ENCODE data around the gene LRRC8B.
"Not testable (repeated sequence)": the region's sequence is repeated elsewhere in the genome, so short reads cannot be mapped to it uniquely, and the experiment has no call there.

The LRRC8B gene

DNA sequence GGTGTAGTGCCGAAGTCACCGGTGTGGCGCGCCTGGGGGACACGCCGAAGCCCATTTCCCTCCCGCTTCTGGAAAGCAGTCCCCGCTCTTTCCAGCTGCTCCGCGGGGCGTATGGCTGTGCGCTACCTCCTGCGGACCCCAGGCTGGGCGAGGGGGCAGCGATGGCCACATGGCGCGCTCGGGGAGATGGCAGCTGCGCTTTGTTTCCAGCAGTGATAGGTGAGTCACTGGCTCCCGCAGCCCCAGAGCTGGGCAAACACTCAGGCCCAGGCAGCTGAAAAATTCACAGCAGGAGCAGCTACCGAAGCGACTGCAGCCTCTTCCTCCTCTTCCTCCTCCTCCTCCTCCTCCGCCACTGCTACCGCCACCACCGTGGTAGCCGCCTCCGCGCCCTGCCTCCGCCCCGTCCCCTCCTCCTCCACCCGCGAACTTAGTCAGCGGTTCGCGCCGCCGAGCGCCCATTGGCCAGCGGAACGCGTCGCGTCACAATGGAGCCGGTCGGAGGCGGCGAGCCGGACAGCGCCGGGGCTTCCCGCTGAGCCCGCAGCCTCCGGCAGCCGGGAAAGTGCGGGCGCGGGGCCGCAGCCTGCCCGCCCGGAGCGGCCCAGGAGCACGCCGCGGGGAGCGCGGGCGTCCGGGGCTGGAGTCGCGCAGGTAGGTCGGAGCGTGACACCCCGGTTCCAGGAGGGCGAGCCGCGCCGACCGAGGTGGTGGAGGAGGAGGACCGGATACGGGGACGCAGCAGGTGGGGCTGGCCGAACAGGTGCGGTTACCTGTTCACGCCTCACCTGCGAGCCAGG lies at the start of gene LRRC8B:
Gene LRRC8B, plus strand, starts transcription at position 461 of the 800 bp plus-strand sequence. CDS start 57,822 bp downstream, outside the sequence.
- DNase-seq (ENCODE audit: low read depth in 2 of 2), result peak; percentile 80 to 87

DNA sequence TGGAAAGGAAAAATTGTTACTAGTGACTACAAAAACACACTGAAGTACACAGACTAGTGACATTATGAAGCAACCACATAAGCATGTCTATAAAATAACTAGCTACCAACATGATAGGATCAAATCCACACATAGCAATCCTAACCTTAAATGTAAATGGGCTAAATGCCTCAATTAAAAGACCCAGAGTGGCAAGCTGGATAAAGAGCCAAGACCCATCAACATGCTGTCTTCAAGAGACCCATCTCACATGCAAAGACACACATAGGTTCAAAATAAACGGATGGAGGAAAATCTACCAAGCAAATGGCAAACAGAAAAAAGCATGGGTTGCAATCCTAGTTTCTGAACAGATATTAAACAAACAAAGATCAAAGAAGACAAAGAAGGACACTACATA lies 49.4 kb upstream of the LRRC8B start:
- DNase-seq (ENCODE audit: low read depth in 2 of 2), result no peak

GRCh38 chr1:89476072-89476471 lies 48.6 kb upstream of the LRRC8B start:
- DNase-seq (ENCODE audit: low read depth in 2 of 2), result no peak

GRCh38 chr1:89483010-89483756 lies 41.4 kb upstream of the LRRC8B start:
- peak; percentile 53 to 80 for DNase-seq (ENCODE audit: low read depth in 2 of 2)

DNA sequence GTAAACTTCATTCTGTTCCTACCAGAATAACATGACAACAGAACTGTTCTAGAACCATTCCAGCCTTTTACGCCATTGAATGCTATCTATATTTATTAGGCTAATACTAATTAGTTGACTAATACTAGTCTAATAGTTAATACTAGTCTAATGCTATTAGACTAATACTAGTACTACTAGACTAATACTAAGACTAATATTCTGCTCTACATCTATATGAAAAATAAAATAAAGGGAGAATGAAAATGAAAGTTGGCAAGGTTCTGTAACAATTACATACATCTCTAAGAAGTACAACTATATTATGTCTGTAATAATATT lies 40.9 kb upstream of the LRRC8B start:
- no peak for DNase-seq (ENCODE audit: low read depth in 2 of 2)

- no peak for DNase-seq (ENCODE audit: low read depth in 2 of 2)
These were observed 40.3 kb upstream of the LRRC8B start for GRCh38 chr1:89484092-89485038.

DNA sequence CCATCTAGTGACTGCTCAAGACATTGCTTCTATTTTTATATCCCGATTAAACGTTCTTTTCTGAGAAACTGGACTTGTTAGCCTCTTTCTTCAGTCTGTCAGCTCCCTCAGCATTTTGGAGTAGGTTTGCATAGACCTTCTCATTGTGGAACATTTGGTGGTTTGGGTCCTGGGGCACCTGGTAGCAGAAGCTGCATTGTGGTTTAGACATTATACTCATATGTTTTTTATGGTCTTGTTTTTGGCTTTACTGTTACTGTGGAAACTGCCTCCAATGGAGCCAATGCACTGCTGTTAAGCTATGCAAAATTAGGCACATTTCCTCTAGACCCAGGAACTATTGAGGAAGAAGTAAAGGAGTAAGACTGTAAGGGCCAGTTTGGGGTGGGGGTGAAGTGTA lies 36.7 kb upstream of the LRRC8B start:
- DNase-seq (ENCODE audit: low read depth in 2 of 2), result no peak

DNA sequence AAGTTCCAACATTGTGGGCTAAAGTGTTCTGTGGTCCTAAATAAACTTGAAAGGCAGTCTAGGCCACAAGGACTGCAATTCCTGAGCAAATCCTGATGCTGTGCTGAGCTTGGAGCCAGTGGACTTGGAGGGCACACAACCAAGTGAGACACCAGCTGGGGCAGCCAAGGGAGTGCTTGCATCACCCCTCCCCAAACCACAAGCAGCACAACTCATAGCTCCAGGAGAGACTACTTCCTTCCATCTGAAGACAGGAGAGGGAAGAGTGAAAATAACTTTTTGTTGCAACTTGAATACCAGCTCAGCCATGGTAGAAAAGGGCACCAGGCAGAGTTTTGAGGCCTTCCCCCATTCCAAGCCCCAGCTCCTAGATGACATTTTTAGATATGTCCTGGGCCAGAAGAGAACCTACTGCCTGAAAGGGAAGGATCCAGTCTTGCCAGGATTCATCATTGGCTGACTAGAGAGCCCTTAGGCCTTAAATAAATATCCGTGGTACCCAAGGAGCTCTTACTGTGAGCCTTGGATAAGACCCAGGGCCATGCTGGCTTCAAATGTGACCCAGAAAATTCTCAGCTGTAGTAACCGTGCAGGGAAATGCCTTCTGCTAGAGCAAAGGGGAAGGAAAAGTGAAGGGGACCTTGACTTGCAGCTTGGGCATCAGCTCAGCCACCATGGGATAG lies 35.4 kb upstream of the LRRC8B start:
- no peak for DNase-seq (ENCODE audit: low read depth in 2 of 2)

DNA sequence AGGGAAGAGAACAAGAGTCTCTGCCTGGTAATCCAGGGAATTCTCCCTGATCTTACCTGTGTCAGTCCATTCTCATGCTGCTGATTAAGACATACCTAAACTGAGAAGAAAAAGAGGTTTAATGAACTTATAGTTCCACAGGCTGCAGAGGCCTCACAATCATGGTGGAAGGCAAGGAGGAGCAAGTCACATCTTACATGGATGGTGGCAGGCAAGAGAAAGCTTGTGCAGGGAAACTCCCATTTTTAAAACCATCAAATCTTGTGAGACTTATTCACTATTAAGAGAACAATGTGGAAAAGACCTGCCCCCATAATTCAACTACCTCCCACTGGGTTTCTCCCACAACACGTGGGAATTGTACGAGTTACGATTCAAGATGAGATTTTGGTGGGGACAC lies 34.2 kb upstream of the LRRC8B start:
- DNase-seq (ENCODE audit: low read depth in 2 of 2), result no peak

DNA sequence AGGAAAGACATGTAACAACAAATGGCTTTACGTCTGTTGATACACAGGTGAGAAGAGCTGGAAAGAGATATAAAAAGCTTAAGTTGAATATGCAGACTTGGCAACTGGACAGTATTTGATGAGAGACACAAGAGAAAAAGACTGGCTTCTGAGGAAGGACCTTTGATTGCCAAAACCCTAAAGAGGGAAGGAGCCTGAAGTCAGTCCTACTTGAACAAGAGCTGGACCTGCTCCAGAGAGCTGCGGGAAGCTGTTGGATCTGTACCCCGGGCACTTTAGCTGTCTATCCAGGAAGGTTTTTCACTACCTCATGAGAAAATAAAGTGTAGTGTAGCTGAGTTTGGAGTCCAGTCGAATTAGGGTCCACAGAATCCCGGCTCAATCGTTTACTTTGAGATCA lies 25.3 kb upstream of the LRRC8B start:
- DNase-seq (ENCODE audit: low read depth in 2 of 2), result no peak

- no peak for DNase-seq (ENCODE audit: low read depth in 2 of 2)
These were observed 22.6 kb upstream of the LRRC8B start for GRCh38 chr1:89502042-89502441.

- DNase-seq (ENCODE audit: low read depth in 2 of 2), result no peak
These were observed 21.7 kb upstream of the LRRC8B start for GRCh38 chr1:89502895-89503294.

DNA sequence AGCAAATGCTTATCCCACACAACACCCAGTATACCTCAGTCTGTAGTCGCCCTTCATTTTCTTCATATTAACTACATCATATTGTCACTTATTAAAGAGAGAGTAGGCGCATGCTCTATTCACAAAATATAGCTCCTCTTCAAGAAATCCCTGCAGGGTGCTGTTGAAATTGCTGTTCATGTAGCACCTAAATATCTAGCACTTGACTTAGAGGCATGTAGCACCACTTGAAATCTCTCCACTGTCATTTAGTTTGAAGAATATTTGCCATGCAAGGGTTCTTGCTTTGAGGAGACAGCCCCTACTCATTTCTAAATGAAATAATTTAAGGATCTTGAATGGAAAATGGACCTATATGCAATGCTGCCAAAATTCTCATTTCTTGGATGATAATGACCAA lies 20.9 kb upstream of the LRRC8B start:
- DNase-seq (ENCODE audit: low read depth in 2 of 2), result no peak

DNA sequence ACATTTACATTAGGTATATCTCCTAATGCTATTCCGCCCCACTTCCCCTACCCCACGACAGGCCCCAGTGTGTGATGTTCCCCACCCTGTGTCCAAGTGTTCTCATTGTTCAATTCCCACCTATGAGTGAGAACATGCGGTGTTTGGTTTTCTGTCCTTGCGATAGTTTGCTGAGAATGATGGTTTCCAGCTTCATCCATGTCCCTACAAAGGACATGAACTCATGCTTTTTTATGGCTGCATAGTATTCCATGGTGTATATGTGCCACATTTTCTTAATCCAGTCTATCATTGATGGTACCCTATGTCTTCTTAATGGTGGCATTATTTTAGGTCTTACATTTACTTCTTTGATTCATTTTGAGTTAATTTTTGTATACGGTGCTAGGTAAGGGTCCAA lies 14.6 kb upstream of the LRRC8B start:
- not testable (repeated sequence) for DNase-seq (ENCODE audit: low read depth in 2 of 2)

- no peak for DNase-seq (ENCODE audit: low read depth in 2 of 2)
These were observed 11.5 kb upstream of the LRRC8B start for GRCh38 chr1:89512996-89513720.

DNA sequence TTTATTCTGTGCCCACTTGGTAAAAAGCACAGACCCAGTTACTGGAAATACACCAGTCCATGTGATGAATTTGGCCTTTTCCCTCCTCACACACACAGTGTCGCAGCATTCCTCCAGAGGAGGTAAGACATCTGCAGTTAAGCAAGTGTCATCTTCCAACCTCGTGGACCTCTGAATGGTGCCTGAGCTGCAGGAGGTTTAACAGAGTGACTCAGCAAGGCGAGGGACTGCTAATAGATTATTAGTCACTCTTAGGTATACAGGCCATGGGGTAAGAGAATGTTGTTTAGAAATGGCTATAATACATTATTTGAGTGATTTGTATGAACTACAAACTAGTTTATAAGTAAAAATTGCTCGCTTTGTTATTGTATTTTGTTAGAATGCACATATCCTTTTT lies 8.6 kb upstream of the LRRC8B start:
- DNase-seq (ENCODE audit: low read depth in 2 of 2), result no peak

- no peak for DNase-seq (ENCODE audit: low read depth in 2 of 2)
These were observed 6.4 kb upstream of the LRRC8B start for GRCh38 chr1:89518221-89518631.

GRCh38 chr1:89519779-89520358 lies 4.8 kb upstream of the LRRC8B start:
- peak in 1 of 2 experiments; percentile 17 for DNase-seq (ENCODE audit: low read depth in 2 of 2)

DNA sequence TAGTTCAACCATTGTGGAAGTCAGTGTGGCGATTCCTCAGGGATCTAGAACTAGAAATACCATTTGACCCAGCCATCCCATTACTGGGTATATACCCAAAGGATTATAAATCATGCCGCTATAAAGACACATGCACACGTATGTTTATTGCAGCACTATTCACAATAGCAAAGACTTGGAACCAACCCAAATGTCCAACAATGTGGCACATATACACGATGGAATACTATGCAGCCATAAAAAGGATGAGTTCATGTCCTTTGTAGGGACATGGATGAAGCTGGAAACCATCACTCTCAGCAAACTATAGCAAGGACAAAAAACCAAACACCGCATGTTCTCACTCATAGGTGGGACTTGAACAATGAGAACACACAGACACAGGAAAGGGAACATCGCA lies 2.7 kb upstream of the LRRC8B start:
- not testable (repeated sequence) for DNase-seq (ENCODE audit: low read depth in 2 of 2)

GRCh38 chr1:89523572-89524368 lies 859 bp upstream of the LRRC8B start:
- peak; percentile 40 to 65 for DNase-seq (ENCODE audit: low read depth in 2 of 2)
